Measurements from ENCODE around the gene ZNF438.

The ZNF438 gene

GRCh38 chr10:30873411-30873810 lies 158.3 kb downstream of the ZNF438 start:
- no peaks in the 10 kb centered on the region for H3K27me3 ChIP-seq
- no peaks in the 10 kb centered on the region for H3K9me3 ChIP-seq
- no peak for DNase-seq
- no peaks in the 10 kb centered on the region for H3K4me1 ChIP-seq
- H3K4me3 ChIP-seq (ENCODE audit: low read depth, low read length), result no peak overlapping the region
- H3K36me3 ChIP-seq, result no peaks in the 10 kb centered on the region
- TF ChIP-seq, protein P1, sequence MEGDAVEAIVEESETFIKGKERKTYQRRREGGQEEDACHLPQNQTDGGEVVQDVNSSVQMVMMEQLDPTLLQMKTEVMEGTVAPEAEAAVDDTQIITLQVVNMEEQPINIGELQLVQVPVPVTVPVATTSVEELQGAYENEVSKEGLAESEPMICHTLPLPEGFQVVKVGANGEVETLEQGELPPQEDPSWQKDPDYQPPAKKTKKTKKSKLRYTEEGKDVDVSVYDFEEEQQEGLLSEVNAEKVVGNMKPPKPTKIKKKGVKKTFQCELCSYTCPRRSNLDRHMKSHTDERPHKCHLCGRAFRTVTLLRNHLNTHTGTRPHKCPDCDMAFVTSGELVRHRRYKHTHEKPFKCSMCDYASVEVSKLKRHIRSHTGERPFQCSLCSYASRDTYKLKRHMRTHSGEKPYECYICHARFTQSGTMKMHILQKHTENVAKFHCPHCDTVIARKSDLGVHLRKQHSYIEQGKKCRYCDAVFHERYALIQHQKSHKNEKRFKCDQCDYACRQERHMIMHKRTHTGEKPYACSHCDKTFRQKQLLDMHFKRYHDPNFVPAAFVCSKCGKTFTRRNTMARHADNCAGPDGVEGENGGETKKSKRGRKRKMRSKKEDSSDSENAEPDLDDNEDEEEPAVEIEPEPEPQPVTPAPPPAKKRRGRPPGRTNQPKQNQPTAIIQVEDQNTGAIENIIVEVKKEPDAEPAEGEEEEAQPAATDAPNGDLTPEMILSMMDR (IDR thresholded peaks at IDR 0.05; ENCODE audit: low read depth, low read length), result no peak

DNA sequence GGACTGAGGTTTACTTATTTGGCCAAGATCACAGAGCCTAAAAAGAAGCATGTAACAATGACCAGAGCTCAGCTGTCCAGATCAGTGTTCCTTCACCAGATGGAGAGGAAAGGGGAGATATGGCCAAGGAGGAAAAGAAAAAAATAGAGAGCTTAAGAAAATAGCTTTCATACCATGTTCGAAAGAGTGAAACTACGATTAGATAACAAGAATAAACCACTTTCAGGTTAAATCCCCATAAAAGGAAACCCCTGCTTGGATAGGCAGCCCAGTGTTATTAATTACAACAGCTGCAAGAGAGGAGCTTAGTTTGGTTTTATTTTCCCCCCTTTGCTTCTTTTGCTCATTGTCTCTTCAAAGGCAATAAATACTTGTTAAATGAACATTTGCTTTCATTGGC lies 160.8 kb downstream of the ZNF438 start:
- TF ChIP-seq, protein P1 (IDR thresholded peaks at IDR 0.05; ENCODE audit: low read depth, low read length), result no peak
- H3K27me3 ChIP-seq, result no peaks in the 10 kb centered on the region
- H3K36me3 ChIP-seq, result no peaks in the 10 kb centered on the region
- H3K4me1 ChIP-seq, result no peaks in the 10 kb centered on the region
- H3K9me3 ChIP-seq, result no peaks in the 10 kb centered on the region
- no peak for DNase-seq
- no peak overlapping the region for H3K4me3 ChIP-seq (ENCODE audit: low read depth, low read length)

DNA sequence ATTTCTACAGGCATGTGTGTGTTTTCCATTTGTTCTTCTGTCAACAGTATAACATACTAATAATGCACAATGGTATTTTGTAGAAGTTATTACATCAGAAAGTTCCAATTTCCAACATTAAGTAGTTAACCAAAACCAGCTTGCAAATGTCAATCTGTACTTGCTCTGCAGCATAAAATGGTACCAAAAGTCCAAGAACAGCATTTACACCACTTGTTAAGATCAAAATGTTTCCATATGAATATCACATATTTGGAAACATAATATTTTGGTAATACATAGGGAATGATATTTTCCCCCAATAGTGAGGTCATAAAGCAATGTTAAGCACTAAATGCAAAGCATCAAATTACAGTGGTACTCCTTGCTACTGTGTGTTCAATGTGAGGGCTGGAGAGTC lies 162.1 kb downstream of the ZNF438 start:
- H3K4me3 ChIP-seq (ENCODE audit: low read depth, low read length), result no peak overlapping the region
- no peaks in the 10 kb centered on the region for H3K27me3 ChIP-seq
- H3K9me3 ChIP-seq, result no peaks in the 10 kb centered on the region
- no peaks in the 10 kb centered on the region for H3K4me1 ChIP-seq
- H3K36me3 ChIP-seq, result no peaks in the 10 kb centered on the region
- TF ChIP-seq, protein P1 (IDR thresholded peaks at IDR 0.05; ENCODE audit: low read depth, low read length), result no peak
- DNase-seq, result no peak

- no peaks in the 10 kb centered on the region for H3K27me3 ChIP-seq
These were observed 163.1 kb downstream of the ZNF438 start for GRCh38 chr10:30868611-30869010.

DNA sequence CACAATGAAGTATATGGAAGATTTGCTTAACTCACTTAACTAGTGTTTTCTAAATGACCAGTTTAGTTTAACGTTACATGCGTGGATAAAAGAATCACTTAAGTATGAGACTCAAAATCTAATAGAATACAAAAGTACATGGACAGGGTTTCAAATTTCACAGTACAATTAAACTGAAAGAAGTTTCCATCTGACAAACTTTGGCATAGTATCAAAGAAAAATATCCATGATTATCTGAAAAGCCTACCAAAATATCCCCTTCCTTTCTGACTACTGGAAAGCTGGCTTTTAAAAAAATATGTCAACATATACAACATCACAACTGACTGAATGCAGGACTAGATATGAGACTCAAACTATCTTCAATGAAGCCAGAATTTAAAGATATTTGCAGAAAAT lies 164.8 kb downstream of the ZNF438 start:
- H3K4me3 ChIP-seq (ENCODE audit: low read depth, low read length), result no peak overlapping the region
- TF ChIP-seq, protein P1 (IDR thresholded peaks at IDR 0.05; ENCODE audit: low read depth, low read length), result no peak
- no peak for DNase-seq
- H3K4me1 ChIP-seq, result no peaks in the 10 kb centered on the region
- no peaks in the 10 kb centered on the region for H3K36me3 ChIP-seq
- H3K27me3 ChIP-seq, result no peaks in the 10 kb centered on the region
- no peaks in the 10 kb centered on the region for H3K9me3 ChIP-seq

More at GRCh38 chr10:30868611-30869010, 163.1 kb downstream of the ZNF438 start:
- TF ChIP-seq, protein P1 (IDR thresholded peaks at IDR 0.05; ENCODE audit: low read depth, low read length), result no peak
- Histone ChIP-seq H3K4me3 (ENCODE audit: low read depth, low read length) (no peak overlapping the region), H3K9me3 (no peaks in the 10 kb centered on the region), H3K4me1 (no peaks in the 10 kb centered on the region), H3K36me3 (no peaks in the 10 kb centered on the region)
- DNase-seq, result no peak

DNA sequence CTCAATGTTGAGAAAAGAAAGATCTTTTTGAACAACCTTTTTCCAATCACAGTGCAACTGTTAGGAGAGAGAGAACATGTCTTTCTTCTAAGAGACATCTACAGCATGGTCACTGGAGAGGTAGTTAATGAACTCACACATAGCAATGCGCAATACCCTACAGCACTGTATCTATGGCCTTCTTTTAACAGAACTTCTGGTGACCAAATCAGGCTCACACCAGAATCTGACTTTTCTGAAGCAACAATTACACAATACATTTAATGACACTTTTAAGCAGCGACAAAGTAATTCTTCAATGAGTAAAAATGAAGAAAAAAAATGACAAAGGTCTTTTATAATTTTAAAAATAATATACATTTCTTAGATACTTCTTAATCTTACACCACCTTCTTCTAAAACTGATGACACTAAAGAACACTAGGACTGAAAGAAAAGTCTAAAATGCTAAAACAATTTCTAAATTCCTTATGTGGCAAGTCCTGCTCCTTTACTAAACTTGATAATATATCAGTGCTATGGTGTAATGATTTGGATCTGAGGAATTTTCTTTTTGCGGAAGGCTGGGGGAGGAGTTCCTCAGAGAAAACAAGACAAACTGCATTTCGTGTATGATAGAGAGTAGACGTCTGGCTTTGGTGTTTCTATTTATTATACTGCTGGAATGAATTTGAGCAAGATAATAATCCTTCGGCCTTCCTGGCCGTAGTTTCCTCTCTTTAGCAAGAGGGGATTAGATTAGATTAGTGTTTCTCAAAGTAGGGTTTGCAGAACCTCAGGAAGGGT lies 166.3 kb downstream of the ZNF438 start:
- H3K4me1 ChIP-seq, result no peaks in the 10 kb centered on the region
- no peak overlapping the region for H3K4me3 ChIP-seq (ENCODE audit: low read depth, low read length)
- no peaks in the 10 kb centered on the region for H3K36me3 ChIP-seq
- TF ChIP-seq, protein P1 (IDR thresholded peaks at IDR 0.05; ENCODE audit: low read depth, low read length), result no peak
- H3K27me3 ChIP-seq, result no peaks in the 10 kb centered on the region
- DNase-seq, result no peak
- no peaks in the 10 kb centered on the region for H3K9me3 ChIP-seq

Data from BE2C (cell line).